Fibroblast of lung (primary cell): Measurements from ENCODE around the gene SLC31A1.

Source experiments
- EZH2 ChIP-seq: IDR thresholded peaks from 2 replicates; pipeline ENCODE4 v1.5.1; 2012; ENCODE audit warnings: low read length, control low read depth, mild to moderate bottlenecking; ENCODE audit errors: missing control alignments
- TF ChIP-seq, protein P1 (sequence below), 2 donors: IDR thresholded peaks in 1 of 2; conservative IDR thresholded peaks in 1 of 2; 1 replicate in 1 of 2; 2 replicates in 1 of 2; pipeline ENCODE4 v1.5.1; 2011 to 2012; ENCODE audit warnings: low read length in 2 of 2, control low read depth in 1 of 2, inconsistent platforms in 1 of 2, low read depth in 1 of 2, mild to moderate bottlenecking in 1 of 2

GRCh38 chr9:113307396-113307975 is 86.1 kb downstream of the SLC31A1 start:
- TF ChIP-seq, protein P1, sequence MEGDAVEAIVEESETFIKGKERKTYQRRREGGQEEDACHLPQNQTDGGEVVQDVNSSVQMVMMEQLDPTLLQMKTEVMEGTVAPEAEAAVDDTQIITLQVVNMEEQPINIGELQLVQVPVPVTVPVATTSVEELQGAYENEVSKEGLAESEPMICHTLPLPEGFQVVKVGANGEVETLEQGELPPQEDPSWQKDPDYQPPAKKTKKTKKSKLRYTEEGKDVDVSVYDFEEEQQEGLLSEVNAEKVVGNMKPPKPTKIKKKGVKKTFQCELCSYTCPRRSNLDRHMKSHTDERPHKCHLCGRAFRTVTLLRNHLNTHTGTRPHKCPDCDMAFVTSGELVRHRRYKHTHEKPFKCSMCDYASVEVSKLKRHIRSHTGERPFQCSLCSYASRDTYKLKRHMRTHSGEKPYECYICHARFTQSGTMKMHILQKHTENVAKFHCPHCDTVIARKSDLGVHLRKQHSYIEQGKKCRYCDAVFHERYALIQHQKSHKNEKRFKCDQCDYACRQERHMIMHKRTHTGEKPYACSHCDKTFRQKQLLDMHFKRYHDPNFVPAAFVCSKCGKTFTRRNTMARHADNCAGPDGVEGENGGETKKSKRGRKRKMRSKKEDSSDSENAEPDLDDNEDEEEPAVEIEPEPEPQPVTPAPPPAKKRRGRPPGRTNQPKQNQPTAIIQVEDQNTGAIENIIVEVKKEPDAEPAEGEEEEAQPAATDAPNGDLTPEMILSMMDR (conservative IDR thresholded peaks at IDR 0.05 in 1 of 2, IDR thresholded peaks at IDR 0.05 in 1 of 2; ENCODE audit: low read depth in 1 of 2, low read length in 2 of 2), result no peak
- no peak for TF ChIP-seq EZH2
